ENCODE data around the gene NMRK2. TPM values are rescaled to one million over a fixed set of nuclear protein-coding genes. Genes with fewer than 3 reads are reported as not detected.

NMRK2 gene
- total RNA-seq = not detected in 2 replicates

GRCh38 chr19:3932931-3933810 lies at the start of gene NMRK2:
Gene NMRK2 (plus strand): TSS chr19:3933069. CDS start chr19:3933672, 603 bp downstream.

DNA sequence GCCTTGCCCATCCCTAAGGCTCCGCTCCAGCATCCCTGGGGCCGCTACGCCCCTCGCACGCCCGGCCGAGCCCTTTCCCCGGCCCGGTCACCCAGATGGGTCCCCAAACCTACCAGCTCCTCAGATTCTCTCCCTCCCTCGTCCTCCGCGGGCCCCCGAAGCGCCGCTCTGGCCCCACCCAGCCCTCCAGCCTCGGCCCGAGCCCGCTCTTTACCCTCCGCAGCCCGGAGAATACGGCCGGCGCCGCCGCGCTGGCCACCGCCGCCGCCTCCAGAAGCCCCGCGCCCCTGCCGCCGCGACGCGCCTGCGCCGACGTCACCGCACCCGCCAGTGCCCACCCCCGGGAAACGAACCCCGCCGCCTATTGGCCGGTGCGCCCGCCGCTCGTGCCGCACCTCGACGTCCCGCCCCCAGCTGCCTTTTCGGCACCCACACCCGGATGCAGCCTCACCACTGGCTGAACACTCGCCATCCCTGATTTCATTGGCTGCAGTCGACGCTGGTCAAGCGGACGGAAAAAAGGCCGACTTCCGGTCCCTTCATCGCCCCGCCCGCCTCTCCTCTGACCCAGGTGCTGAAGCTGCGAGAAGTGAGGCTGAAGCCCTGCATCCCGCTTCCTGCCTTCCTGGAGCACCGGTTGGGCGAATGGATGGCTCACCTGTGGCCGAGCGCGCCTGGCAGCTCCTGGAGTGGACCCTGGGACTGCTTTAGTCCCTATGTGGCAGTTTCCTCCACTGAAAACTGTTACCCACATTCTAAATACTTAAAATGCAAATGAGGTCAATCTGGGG lies 38.1 kb downstream of the NMRK2 start, which contains the start of gene DAPK3:
TSS of gene DAPK3 (minus strand) at position 292 of the 791 bp plus-strand sequence. CDS start 1,364 bp downstream, outside the sequence.

DNA sequence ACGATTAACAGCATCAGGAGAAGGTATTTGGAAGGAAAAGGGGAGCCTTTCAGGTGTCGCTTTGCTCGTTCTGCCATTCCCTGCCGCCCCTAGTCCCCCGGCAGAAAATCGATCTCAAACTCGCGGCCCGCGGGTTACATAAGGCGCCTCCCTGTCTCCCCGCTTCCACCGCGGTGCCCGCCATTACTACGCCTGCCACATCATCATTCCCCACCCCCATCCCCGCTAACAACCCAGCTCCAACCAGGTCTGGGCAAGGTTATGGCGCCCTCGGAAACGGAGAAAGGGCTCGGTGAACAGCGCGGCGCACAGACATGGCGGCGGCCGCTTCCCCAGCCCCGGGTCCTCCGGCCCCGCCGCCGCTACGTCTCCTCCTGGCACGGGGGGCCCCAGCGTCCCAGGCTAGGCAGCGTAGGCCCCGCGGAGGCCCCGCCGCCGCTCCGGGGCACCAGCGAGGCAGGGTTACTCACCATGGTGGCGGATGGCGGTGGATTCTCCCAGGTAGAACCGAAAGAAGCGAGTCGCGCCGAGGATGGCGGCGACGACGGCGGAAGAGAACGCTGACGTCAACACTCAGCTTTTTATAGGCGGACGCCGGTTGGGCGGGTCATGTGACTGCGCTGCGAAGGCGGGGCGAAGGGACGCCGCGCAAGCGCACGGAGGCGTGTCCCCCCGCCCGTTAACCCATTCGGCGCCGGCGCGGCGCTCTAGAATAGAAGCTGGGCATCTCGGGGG lies 52.2 kb downstream of the NMRK2 start, which contains the start of gene EEF2:
TSS of gene EEF2 (minus strand) at position 556 of the 735 bp plus-strand sequence. CDS start at position 473, 83 bp downstream.

Small RNA genes within 50 kb of the gene (small RNA-seq; reads per million reads assigned to genes)
- gene RN7SL202P (not detected), gene SNORD37 (34.9 reads per million, percentile 97 among the genes with 10 or more reads in this experiment)

Other genes starting within 250 kb of the NMRK2 start
- 17.3 and 26.2 TPM in 2 replicates for gene PIP5K1C, start 232.6 kb upstream of the NMRK2 start, total RNA-seq
- gene TJP3, start 224.7 kb upstream of the NMRK2 start, total RNA-seq = 0.39 TPM in 1 of 2 replicates, not detected in the other
- gene APBA3, start 171.4 kb upstream of the NMRK2 start, total RNA-seq = 25.5 and 27.8 TPM in 2 replicates
- gene MRPL54, start 170.4 kb upstream of the NMRK2 start, total RNA-seq = 32.2 and 46.1 TPM in 2 replicates
- not detected in 2 replicates for gene RAX2, start 160.8 kb upstream of the NMRK2 start, total RNA-seq
- not detected in 2 replicates for gene MATK, start 146.7 kb upstream of the NMRK2 start, total RNA-seq
- gene ZFR2, start 64.0 kb upstream of the NMRK2 start, total RNA-seq = not detected in 2 replicates
- gene ATCAY, start 52.4 kb upstream of the NMRK2 start, total RNA-seq = not detected in 2 replicates
- 80.1 and 162 TPM in 2 replicates for gene DAPK3, start 38.0 kb downstream of the NMRK2 start, total RNA-seq
- gene EEF2, start 52.4 kb downstream of the NMRK2 start, total RNA-seq = 2,634 and 3,144 TPM in 2 replicates
- 23.2 and 33.8 TPM in 2 replicates for gene PIAS4, start 74.7 kb downstream of the NMRK2 start, total RNA-seq
- gene ZBTB7A, start 133.8 kb downstream of the NMRK2 start, total RNA-seq = 22.8 and 46.5 TPM in 2 replicates
- gene MAP2K2, start 191.1 kb downstream of the NMRK2 start, total RNA-seq = 157 and 205 TPM in 2 replicates
- not detected in 2 replicates for gene CREB3L3, start 220.6 kb downstream of the NMRK2 start, total RNA-seq
- 11.0 and 18.0 TPM in 2 replicates for gene SIRT6, start 249.5 kb downstream of the NMRK2 start, total RNA-seq
- gene ANKRD24, start 249.6 kb downstream of the NMRK2 start, total RNA-seq = 1.1 and 2.0 TPM in 2 replicates